H9 (cell line): ENCODE measurements around the gene IRF2BPL. TPM values are rescaled to one million over a fixed set of nuclear protein-coding genes. Genes with fewer than 3 reads are reported as not detected.

Source experiments
- DNase-seq: peaks from one replicate; pipeline ENCODE4 v3.0.0-alpha.2; 2017
- H2AFZ ChIP-seq: one replicate; pipeline ENCODE4 v1.6.1; 2013; ENCODE audit warnings: mild to moderate bottlenecking, low read length, control low read depth, moderate library complexity
- H2AK5ac ChIP-seq: 2 replicates; pipeline ENCODE4 v1.6.1; 2013; ENCODE audit warnings: low read length, control low read depth, mixed read lengths; ENCODE audit not compliant: insufficient read length
- H2BK120ac ChIP-seq: one replicate; pipeline ENCODE4 v1.6.1; 2013; ENCODE audit warnings: low read depth, mild to moderate bottlenecking, low read length, control low read depth, inconsistent platforms; ENCODE audit not compliant: poor library complexity, severe bottlenecking
- H2BK12ac ChIP-seq: 2 replicates; pipeline ENCODE4 v1.6.1; 2013; ENCODE audit warnings: low read length, control low read depth, mixed read lengths, low read depth; ENCODE audit not compliant: insufficient read length
- H2BK15ac ChIP-seq: 2 replicates; pipeline ENCODE4 v1.6.1; 2013; ENCODE audit warnings: low read depth, low read length, control low read depth
- H2BK20ac ChIP-seq: one replicate; pipeline ENCODE4 v1.6.1; 2013; ENCODE audit warnings: low read depth, mild to moderate bottlenecking, low read length, control low read depth, inconsistent platforms; ENCODE audit not compliant: poor library complexity, severe bottlenecking
- H2BK5ac ChIP-seq: 2 replicates; pipeline ENCODE4 v1.6.1; 2013; ENCODE audit warnings: low read length, control low read depth, mixed read lengths; ENCODE audit not compliant: insufficient read length
- H3K14ac ChIP-seq: 2 replicates; pipeline ENCODE4 v1.6.1; 2013; ENCODE audit warnings: low read length, control low read depth; ENCODE audit not compliant: insufficient read depth
- H3K18ac ChIP-seq: 2 replicates; pipeline ENCODE4 v1.6.1; 2013; ENCODE audit warnings: low read depth, mild to moderate bottlenecking, mixed read lengths, low read length, control low read depth; ENCODE audit not compliant: insufficient read length
- H3K23ac ChIP-seq: 2 replicates; pipeline ENCODE4 v1.6.1; 2013; ENCODE audit warnings: low read length, control low read depth, mixed read lengths, low read depth; ENCODE audit not compliant: insufficient read length
- H3K23me2 ChIP-seq: 2 replicates; pipeline ENCODE4 v1.6.1; 2013; ENCODE audit warnings: low read depth, mild to moderate bottlenecking, mixed read lengths, low read length, control low read depth; ENCODE audit not compliant: insufficient read length, poor library complexity, severe bottlenecking
- H3K27ac ChIP-seq: 2 replicates; pipeline ENCODE4 v1.5.1; 2013; ENCODE audit warnings: low read length, control low read depth, mixed read lengths, low read depth; ENCODE audit not compliant: insufficient read length
- H3K27me3 ChIP-seq: 2 replicates; pipeline ENCODE4 v1.6.1; 2013; ENCODE audit warnings: low read length, control low read depth, inconsistent platforms; ENCODE audit not compliant: insufficient read depth
- H3K4ac ChIP-seq: 2 replicates; pipeline ENCODE4 v1.6.1; 2013; ENCODE audit warnings: low read depth, mild to moderate bottlenecking, control low read depth, inconsistent platforms, low read length, moderate library complexity
- H3K4me1 ChIP-seq: 2 replicates; pipeline ENCODE4 v1.6.1; 2013; ENCODE audit warnings: low read length, control low read depth, inconsistent platforms; ENCODE audit not compliant: insufficient read depth
- H3K4me2 ChIP-seq: 2 replicates; pipeline ENCODE4 v1.6.1; 2013; ENCODE audit warnings: low read length, control low read depth, mixed read lengths; ENCODE audit not compliant: insufficient read length, insufficient read depth
- H3K56ac ChIP-seq: 2 replicates; pipeline ENCODE4 v1.6.1; 2013; ENCODE audit warnings: low read depth, mild to moderate bottlenecking, mixed read lengths, low read length, control low read depth; ENCODE audit not compliant: insufficient read length
- H3K79me1 ChIP-seq: 2 replicates; pipeline ENCODE4 v1.6.1; 2013; ENCODE audit warnings: low read depth, mild to moderate bottlenecking, moderate library complexity, low read length, control low read depth, inconsistent platforms; ENCODE audit not compliant: insufficient read depth, poor library complexity, severe bottlenecking
- H3K79me2 ChIP-seq: 2 replicates; pipeline ENCODE4 v1.6.1; 2013; ENCODE audit warnings: low read length, control low read depth, inconsistent platforms; ENCODE audit not compliant: insufficient read depth
- H3K9ac ChIP-seq: 2 replicates; pipeline ENCODE4 v1.6.1; 2013; ENCODE audit warnings: low read length, control low read depth, mixed read lengths; ENCODE audit not compliant: insufficient read length; ENCODE audit errors: extremely low read depth
- H3K9me3 ChIP-seq: one replicate; pipeline ENCODE4 v1.6.1; 2013; ENCODE audit warnings: low read depth, low read length, inconsistent platforms; ENCODE audit not compliant: control insufficient read depth
- H3T11ph ChIP-seq: one replicate; pipeline ENCODE4 v1.6.1; 2013; ENCODE audit warnings: mild to moderate bottlenecking, low read length, control low read depth, inconsistent platforms
- H4K20me1 ChIP-seq: one replicate; pipeline ENCODE4 v1.6.1; 2013; ENCODE audit not compliant: control insufficient read depth, insufficient read length, insufficient read depth
- H4K5ac ChIP-seq: 2 replicates; pipeline ENCODE4 v1.6.1; 2013; ENCODE audit warnings: low read depth, mild to moderate bottlenecking, mixed read lengths, low read length, control low read depth; ENCODE audit not compliant: insufficient read length
- H4K8ac ChIP-seq: replicated peaks from 2 replicates; pipeline ENCODE4 v1.6.1; 2013; ENCODE audit warnings: low read length, control low read depth, mixed read lengths, low read depth; ENCODE audit not compliant: insufficient read length
- H4K91ac ChIP-seq: 2 replicates; pipeline ENCODE4 v1.6.1; 2013; ENCODE audit warnings: low read depth, mild to moderate bottlenecking, moderate library complexity, mixed read lengths, low read length, control low read depth; ENCODE audit not compliant: insufficient read length
- H3K27ac Mint-ChIP-seq, 3 experiments: 2 replicates in 2 of 3; 3 replicates in 1 of 3; pipeline ENCODE4 v1.8.0; 2020 to 2021; ENCODE audit warnings: mixed read lengths in 3 of 3, mild to moderate bottlenecking in 1 of 3, moderate library complexity in 1 of 3
- H3K27me3 Mint-ChIP-seq: 2 replicates; pipeline ENCODE4 v1.8.0; 2021; ENCODE audit warnings: low read depth, mild to moderate bottlenecking, moderate library complexity, mixed read lengths
- H3K36me3 Mint-ChIP-seq, 3 experiments: 2 replicates in 2 of 3; 3 replicates in 1 of 3; pipeline ENCODE4 v1.8.0; 2020 to 2021; ENCODE audit warnings: low read depth in 3 of 3, mixed read lengths in 3 of 3; ENCODE audit not compliant: insufficient read depth in 1 of 3
- H3K4me1 Mint-ChIP-seq, 2 experiments: 2 replicates each; pipeline ENCODE4 v1.8.0; 2020; ENCODE audit warnings: mixed read lengths in 2 of 2
- H3K4me3 Mint-ChIP-seq, 2 experiments: 2 replicates in 1 of 2; 3 replicates in 1 of 2; pipeline ENCODE4 v1.8.0; 2020 to 2021; ENCODE audit warnings: mild to moderate bottlenecking in 2 of 2, mixed read lengths in 2 of 2, moderate library complexity in 1 of 2
- H3K9me3 Mint-ChIP-seq, 2 experiments: 2 replicates in 1 of 2; 3 replicates in 1 of 2; pipeline ENCODE4 v1.8.0; 2020; ENCODE audit warnings: mild to moderate bottlenecking in 2 of 2, mixed read lengths in 2 of 2, moderate library complexity in 1 of 2
- WGBS: extraction: QIAGEN DNeasy Blood & Tissue Kit; methylation state at CpG from one replicate; pipeline ENCODE4 v1.1.7; 2013; ENCODE audit warnings: missing lambda C conversion rate, low lambda C conversion rate, mixed read lengths; ENCODE audit not compliant: insufficient read length; ENCODE audit errors: extremely low coverage; 5-methylcytosine and 5-hydroxymethylcytosine counted together
- total RNA-seq: library from RNA; stranded (reverse); gene quantifications from 2 replicates; pipeline ENCODE4 v1.2.1, GENCODE V29; 2021
- TF ChIP-seq, protein P1 (sequence below): fragments of 200-600 bp; sonication (generic); conservative IDR thresholded peaks from 3 replicates; pipeline ENCODE4 v1.8.0; 2021; ENCODE audit warnings: antibody characterized with exemption, mild to moderate bottlenecking

IRF2BPL gene
- total RNA-seq, 1 experiment from 2014 or later: 59.0 TPM

DNA sequence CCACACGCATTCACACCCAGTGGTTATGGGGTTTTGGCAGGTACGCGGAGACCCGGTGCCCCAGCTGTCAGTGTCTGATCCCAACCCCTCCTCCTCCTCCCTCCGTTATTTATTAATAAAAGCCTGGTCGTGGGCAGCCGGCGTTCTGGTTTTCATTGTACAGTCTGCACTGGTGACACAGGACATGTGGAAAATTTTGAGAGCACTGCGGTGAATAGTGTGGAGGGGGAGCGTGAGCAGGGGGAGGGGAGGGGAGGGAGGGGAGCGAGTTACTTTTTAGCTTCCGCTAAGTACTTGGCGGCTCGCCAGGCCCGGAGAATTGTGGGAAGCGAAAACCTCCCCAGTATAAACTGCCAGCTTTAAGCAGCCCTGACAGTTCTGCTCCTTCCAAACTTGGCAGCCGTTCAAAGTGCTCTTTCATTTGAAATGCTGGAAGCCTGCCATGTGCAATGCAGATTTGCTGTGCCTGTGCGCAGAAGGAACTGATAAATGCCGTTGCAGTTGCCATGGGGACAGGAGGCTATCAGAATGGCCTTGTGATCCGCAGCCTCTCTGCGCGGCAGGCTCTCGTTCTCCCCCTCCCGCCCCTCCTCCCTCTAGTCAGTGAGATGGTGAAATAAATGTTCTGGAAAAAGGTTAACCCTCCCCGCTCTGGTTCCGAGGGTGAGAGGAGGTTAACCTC is 11.7 kb upstream of the IRF2BPL start:
- Histone ChIP-seq H4K8ac (no peak overlapping the region), H3K4me2 (peak overlapping the region; percentile 72), H3K9me3 (no peaks in the 10 kb centered on the region), H2AK5ac (no peak overlapping the region), H2BK5ac (no peak overlapping the region), H3K14ac (no peak overlapping the region), H3K56ac (no peak overlapping the region), H3K27me3 (no peaks in the 10 kb centered on the region), H3K23me2 (peaks cover 11% of the 10 kb centered on the region), H3K27ac (no peak overlapping the region), H2BK20ac (no peak overlapping the region), H3K79me2 (no peaks in the 10 kb centered on the region), H2AFZ (no peak overlapping the region), H2BK120ac (no peak overlapping the region), H3K9ac (no peak overlapping the region), H3K4me1 (peaks cover 25% of the 10 kb centered on the region), H2BK15ac (no peak overlapping the region), H3K18ac (peak overlapping the region; percentile 49), H3K23ac (no peak overlapping the region), H4K5ac (no peak overlapping the region), H4K91ac (no peak overlapping the region), H3T11ph (no peak overlapping the region), H4K20me1 (peaks cover 3% of the 10 kb centered on the region), H2BK12ac (no peak overlapping the region), H3K79me1 (no peaks in the 10 kb centered on the region), H3K4ac (no peak overlapping the region)
- Mint-ChIP-seq H3K36me3 (no peaks in the 10 kb centered on the region; a peak in 1 of 7 replicates), H3K4me3 (peak overlapping the region; percentile 65 to 77), H3K27me3 (peaks cover 17% of the 10 kb centered on the region), H3K27ac (peak overlapping the region; percentile 84 to 91 (median 86); a peak in 4 of 7 replicates), H3K9me3 (no peaks in the 10 kb centered on the region; a peak in 1 of 5 replicates), H3K4me1 (peaks cover 78 to 81% of the 10 kb centered on the region in 2 experiments)
- TF ChIP-seq, protein P1, sequence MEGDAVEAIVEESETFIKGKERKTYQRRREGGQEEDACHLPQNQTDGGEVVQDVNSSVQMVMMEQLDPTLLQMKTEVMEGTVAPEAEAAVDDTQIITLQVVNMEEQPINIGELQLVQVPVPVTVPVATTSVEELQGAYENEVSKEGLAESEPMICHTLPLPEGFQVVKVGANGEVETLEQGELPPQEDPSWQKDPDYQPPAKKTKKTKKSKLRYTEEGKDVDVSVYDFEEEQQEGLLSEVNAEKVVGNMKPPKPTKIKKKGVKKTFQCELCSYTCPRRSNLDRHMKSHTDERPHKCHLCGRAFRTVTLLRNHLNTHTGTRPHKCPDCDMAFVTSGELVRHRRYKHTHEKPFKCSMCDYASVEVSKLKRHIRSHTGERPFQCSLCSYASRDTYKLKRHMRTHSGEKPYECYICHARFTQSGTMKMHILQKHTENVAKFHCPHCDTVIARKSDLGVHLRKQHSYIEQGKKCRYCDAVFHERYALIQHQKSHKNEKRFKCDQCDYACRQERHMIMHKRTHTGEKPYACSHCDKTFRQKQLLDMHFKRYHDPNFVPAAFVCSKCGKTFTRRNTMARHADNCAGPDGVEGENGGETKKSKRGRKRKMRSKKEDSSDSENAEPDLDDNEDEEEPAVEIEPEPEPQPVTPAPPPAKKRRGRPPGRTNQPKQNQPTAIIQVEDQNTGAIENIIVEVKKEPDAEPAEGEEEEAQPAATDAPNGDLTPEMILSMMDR: no peak
- DNase-seq: peak; percentile 85
- WGBS: no CpG with 5 or more reads among the region's 26 CpGs
